DMS79 (cell line): ENCODE results near the gene CAMSAP3.
"Not testable (repeated sequence)": the region's sequence is repeated elsewhere in the genome, so short reads cannot be mapped to it uniquely, and the experiment has no call there.

Experiments
- DNase-seq: peaks from one replicate; lab custom pipeline; 2025; lab: John Stamatoyannopoulos, UW

The CAMSAP3 gene

GRCh38 chr19:7595466-7596133 lies at the start of gene CAMSAP3:
TSS of gene CAMSAP3 (plus strand) at chr19:7595863. CDS start at chr19:7596003, 140 bp downstream.
- peak; percentile 77 for DNase-seq

GRCh38 chr19:7545904-7546303 lies 49.8 kb upstream of the CAMSAP3 start:
- no peak for DNase-seq

- DNase-seq, result no peak
Measured at GRCh38 chr19:7547159-7547558, 48.5 kb upstream of the CAMSAP3 start.

GRCh38 chr19:7549429-7550148 lies 46.1 kb upstream of the CAMSAP3 start:
- DNase-seq, result no peak

- no peak for DNase-seq
Measured at GRCh38 chr19:7550169-7550770, 45.4 kb upstream of the CAMSAP3 start.

- no peak for DNase-seq
Measured at GRCh38 chr19:7550987-7551761, 44.5 kb upstream of the CAMSAP3 start.

GRCh38 chr19:7552781-7553180 lies 42.9 kb upstream of the CAMSAP3 start:
- no peak for DNase-seq

- no peak for DNase-seq
Measured at GRCh38 chr19:7554565-7554964, 41.1 kb upstream of the CAMSAP3 start.

- no peak for DNase-seq
Measured at GRCh38 chr19:7554990-7555864, 40.4 kb upstream of the CAMSAP3 start.

- no peak for DNase-seq
Measured at GRCh38 chr19:7556696-7557315, 38.9 kb upstream of the CAMSAP3 start.

- DNase-seq, result no peak
Measured at GRCh38 chr19:7558667-7559066, 37.0 kb upstream of the CAMSAP3 start.

- no peak for DNase-seq
Measured at GRCh38 chr19:7559102-7559501, 36.6 kb upstream of the CAMSAP3 start.

GRCh38 chr19:7560255-7560654 lies 35.4 kb upstream of the CAMSAP3 start:
- DNase-seq, result no peak

GRCh38 chr19:7561325-7561724 lies 34.3 kb upstream of the CAMSAP3 start:
- DNase-seq, result no peak

GRCh38 chr19:7562646-7563393 lies 32.8 kb upstream of the CAMSAP3 start:
- DNase-seq, result no peak

- DNase-seq, result no peak
Measured at GRCh38 chr19:7564866-7565265, 30.8 kb upstream of the CAMSAP3 start.

GRCh38 chr19:7565332-7565731 lies 30.3 kb upstream of the CAMSAP3 start:
- DNase-seq, result no peak

GRCh38 chr19:7570761-7571160 lies 24.9 kb upstream of the CAMSAP3 start:
- no peak for DNase-seq

- DNase-seq, result no peak
Measured at GRCh38 chr19:7575434-7576040, 20.1 kb upstream of the CAMSAP3 start.

- DNase-seq, result not testable (repeated sequence)
Measured at GRCh38 chr19:7577422-7577821, 18.2 kb upstream of the CAMSAP3 start.
